Esophagus squamous epithelium (tissue), 5 donors: ENCODE results near the gene HPSE2. TPM values are rescaled to one million over a fixed set of nuclear protein-coding genes. Genes with fewer than 3 reads are reported as not detected.
A peak's percentile ranks its signal among the peaks of the same experiment; 100 is the strongest.

Source experiments
- DNase-seq: peaks from one replicate; lab custom pipeline; 2025; lab: John Stamatoyannopoulos, UW
- H3K27ac ChIP-seq, 4 donors: fragments of 200-600 bp; sonication (generic); one replicate each; pipeline ENCODE4 v1.5.1; 2016 to 2019; ENCODE audit warnings: mild to moderate bottlenecking in 1 of 4
- H3K27me3 ChIP-seq, 4 donors: fragments of 200-600 bp; sonication (generic); 1 replicate in 3 of 4; 2 replicates in 1 of 4; pipeline versions ENCODE4 v1.5.1 to v1.6.0; 2017 to 2021; ENCODE audit warnings: antibody characterized with exemption in 1 of 4
- H3K36me3 ChIP-seq, 3 donors: fragments of 200-600 bp; sonication (generic); one replicate each; pipeline ENCODE4 v1.5.1; 2016 to 2019
- H3K4me1 ChIP-seq, 3 donors: fragments of 200-600 bp; sonication (generic); one replicate each; pipeline ENCODE4 v1.5.1; 2017 to 2019
- H3K4me3 ChIP-seq, 4 donors: fragments of 200-600 bp; sonication (generic); 1 replicate in 3 of 4; 2 replicates in 1 of 4; pipeline ENCODE4 v1.5.1; 2016 to 2019; ENCODE audit warnings: mild to moderate bottlenecking in 2 of 4, moderate library complexity in 1 of 4
- H3K9me3 ChIP-seq, 3 donors: fragments of 200-600 bp; sonication (generic); one replicate each; pipeline ENCODE4 v1.5.1; 2016 to 2019
- POLR2A ChIP-seq, 4 donors: fragments of 450-650 bp; IDR thresholded peaks; one replicate each; pipeline ENCODE4 v1.6.1; 2017; ENCODE audit warnings: antibody characterized with exemption in 4 of 4, mild to moderate bottlenecking in 4 of 4, moderate library complexity in 3 of 4
- WGBS, 2 donors: methylation state at CpG; one replicate each; pipeline ENCODE4 v1.1.5; 2018; 5-methylcytosine and 5-hydroxymethylcytosine counted together
- intact Hi-C: fragments of 100-400 bp; cut with DNase I; formaldehyde crosslinking; loops from one replicate; pipeline ENCODE4 v1.15.0; 2022
- total RNA-seq, 4 donors: library from RNA; depleted of rRNA; stranded (reverse); fragments of >200 nt; gene quantifications; one replicate each; pipeline ENCODE4 v1.1.0, GENCODE V29; 2016
- TF ChIP-seq, protein P1 (sequence below), 6 experiments: fragments of 450-650 bp in 4 of 6; fragments of 200-600 bp in 2 of 6; sonication (generic) in 2 of 6; IDR thresholded peaks; one replicate each; pipeline ENCODE4 v1.5.1; 2016 to 2019; ENCODE audit warnings: antibody characterized with exemption in 6 of 6, mild to moderate bottlenecking in 4 of 6, moderate library complexity in 4 of 6
- donor health status: DM: yes; HTN: yes; CAD: no.

Gene HPSE2
- total RNA-seq, 4 donors from 2014 or later, result 0.47 to 5.3 (median 2.6) TPM

DNA sequence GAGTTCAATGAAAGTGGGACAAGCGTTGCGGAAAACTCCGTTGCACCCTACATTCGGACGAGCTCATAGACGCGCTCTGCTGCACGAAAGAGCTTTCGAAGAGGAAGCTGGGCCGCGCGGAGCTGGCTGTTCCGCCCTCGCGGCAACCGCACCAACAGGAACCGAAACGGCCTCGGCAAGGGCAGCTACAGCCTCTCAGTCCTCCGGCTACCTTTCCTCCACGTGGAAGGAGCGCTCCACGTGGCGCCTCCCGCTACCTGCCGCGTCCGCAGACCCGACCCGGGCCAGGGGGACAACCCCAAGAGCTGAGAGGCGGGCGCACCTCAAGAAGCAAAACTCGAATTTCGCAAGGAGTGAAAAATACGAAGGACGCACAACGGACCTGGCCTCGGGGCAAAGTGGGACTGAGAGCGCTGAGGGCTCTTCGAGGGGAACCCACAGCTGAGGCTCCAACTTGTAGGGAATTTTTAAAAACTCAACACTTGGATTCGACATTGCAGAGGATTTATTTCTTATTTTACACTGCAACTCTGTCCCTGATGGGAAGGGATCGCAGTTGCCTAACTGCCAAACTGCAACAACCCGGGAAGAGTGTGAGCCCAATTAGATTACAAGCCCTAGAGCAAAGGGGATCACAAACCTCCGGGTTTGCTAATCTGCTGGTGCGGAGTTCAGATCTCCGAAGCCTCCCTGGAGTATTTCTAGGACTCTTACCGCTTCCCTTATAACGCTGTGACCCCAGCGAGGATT lies 1.4 kb downstream of the HPSE2 start:
- peaks cover 4 to 99% (median 19%) of the 10 kb centered on the region in 4 donors for H3K27me3 ChIP-seq
- peaks cover 18 to 48% (median 18%) of the 10 kb centered on the region in 3 donors for H3K4me1 ChIP-seq
- H3K36me3 ChIP-seq, result no peaks in the 10 kb centered on the region
- no peaks in the 10 kb centered on the region for H3K9me3 ChIP-seq
- intact Hi-C loops, result no loop called here
- TF ChIP-seq, protein P1, sequence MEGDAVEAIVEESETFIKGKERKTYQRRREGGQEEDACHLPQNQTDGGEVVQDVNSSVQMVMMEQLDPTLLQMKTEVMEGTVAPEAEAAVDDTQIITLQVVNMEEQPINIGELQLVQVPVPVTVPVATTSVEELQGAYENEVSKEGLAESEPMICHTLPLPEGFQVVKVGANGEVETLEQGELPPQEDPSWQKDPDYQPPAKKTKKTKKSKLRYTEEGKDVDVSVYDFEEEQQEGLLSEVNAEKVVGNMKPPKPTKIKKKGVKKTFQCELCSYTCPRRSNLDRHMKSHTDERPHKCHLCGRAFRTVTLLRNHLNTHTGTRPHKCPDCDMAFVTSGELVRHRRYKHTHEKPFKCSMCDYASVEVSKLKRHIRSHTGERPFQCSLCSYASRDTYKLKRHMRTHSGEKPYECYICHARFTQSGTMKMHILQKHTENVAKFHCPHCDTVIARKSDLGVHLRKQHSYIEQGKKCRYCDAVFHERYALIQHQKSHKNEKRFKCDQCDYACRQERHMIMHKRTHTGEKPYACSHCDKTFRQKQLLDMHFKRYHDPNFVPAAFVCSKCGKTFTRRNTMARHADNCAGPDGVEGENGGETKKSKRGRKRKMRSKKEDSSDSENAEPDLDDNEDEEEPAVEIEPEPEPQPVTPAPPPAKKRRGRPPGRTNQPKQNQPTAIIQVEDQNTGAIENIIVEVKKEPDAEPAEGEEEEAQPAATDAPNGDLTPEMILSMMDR (IDR thresholded peaks at IDR 0.05), result no peak
- no peak for TF ChIP-seq POLR2A (IDR thresholded peaks at IDR 0.05)
- H3K27ac ChIP-seq, result peak overlapping the region; percentile 19 to 80 (median 64)
- DNase-seq, result no peak
- WGBS, 2 donors, result 2 to 4% methylated on average over 17 to 30 of the region's 49 CpGs
- H3K4me3 ChIP-seq, result peak overlapping the region; percentile 21 to 70 (median 46)

DNA sequence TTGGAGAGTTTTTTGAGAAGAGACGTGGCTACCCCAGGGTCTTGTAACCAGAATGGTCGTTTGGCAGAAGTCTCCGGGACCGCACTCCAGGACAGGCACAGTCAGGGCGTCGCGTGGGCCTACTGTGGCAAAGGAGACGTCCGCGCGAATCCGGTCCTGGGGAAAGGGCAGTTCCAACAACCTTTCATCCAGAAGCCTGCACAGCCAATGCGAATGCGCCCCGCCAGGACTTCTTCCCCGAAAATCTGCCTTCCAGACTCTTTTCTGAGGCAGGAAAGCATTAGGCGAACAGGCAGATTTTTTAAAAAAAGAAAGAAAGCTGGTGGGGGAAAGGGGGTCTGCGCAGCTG lies 2.0 kb downstream of the HPSE2 start:
- 2 to 8% methylated on average over 15 to 18 of the region's 18 CpGs for WGBS, 2 donors
- peaks cover 4 to 99% (median 19%) of the 10 kb centered on the region in 4 donors for H3K27me3 ChIP-seq
- H3K4me3 ChIP-seq, result peak overlapping the region; percentile 21 to 70 (median 46)
- H3K36me3 ChIP-seq, result no peaks in the 10 kb centered on the region
- peak overlapping the region; percentile 19 to 80 (median 64) for H3K27ac ChIP-seq
- H3K4me1 ChIP-seq, result peaks cover 18 to 48% (median 18%) of the 10 kb centered on the region in 3 donors
- intact Hi-C loops, result no loop called here
- TF ChIP-seq POLR2A (IDR thresholded peaks at IDR 0.05), result no peak
- TF ChIP-seq, protein P1 (IDR thresholded peaks at IDR 0.05), result no peak
- no peaks in the 10 kb centered on the region for H3K9me3 ChIP-seq
- DNase-seq, result no peak

DNA sequence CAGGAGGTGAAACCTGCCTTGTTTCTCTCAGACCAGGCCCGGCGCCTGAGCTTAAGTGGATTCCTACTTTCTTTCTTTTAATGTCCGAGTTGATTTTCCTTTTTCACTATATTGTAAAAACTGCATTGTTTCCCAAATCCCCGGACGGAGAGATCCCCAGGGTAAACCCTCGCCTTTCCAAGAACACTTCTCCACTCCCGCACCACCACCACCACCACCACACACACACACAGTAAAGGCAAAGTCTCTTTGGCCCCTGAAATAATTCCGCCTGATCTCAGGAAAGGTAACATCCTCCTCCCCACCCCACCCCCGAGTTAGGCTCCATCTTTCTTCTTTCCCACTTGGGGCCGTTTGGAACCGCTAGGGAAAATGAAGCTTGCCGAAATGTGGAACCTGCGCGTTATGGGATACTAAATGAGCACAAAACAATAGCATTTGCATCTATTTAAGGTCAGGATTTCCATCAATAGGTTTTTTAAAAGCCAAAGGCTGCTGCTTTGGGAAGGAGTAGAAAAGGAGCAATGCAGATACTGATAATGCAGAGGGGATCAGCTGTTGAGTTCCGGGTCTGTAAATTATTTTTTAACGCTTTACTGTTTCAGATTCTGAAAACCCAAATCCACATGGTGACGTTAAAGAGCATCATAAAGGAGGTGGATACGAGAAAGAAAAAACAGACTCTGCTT lies 2.5 kb downstream of the HPSE2 start:
- no peaks in the 10 kb centered on the region for H3K36me3 ChIP-seq
- H3K4me1 ChIP-seq, result peaks cover 18 to 48% (median 18%) of the 10 kb centered on the region in 3 donors
- H3K27ac ChIP-seq, result peak overlapping the region; percentile 15 to 80 (median 64)
- no peak for TF ChIP-seq POLR2A (IDR thresholded peaks at IDR 0.05)
- TF ChIP-seq, protein P1 (IDR thresholded peaks at IDR 0.05), result no peak
- DNase-seq, result no peak
- H3K9me3 ChIP-seq, result no peaks in the 10 kb centered on the region
- peak overlapping the region in 3 of 4 donors; percentile 43 to 70 (median 50) for H3K4me3 ChIP-seq
- intact Hi-C loops, result no loop called here
- WGBS, 2 donors, result 14 to 20% methylated on average over 18 of the region's 18 CpGs
- peaks cover 4 to 98% (median 19%) of the 10 kb centered on the region in 4 donors for H3K27me3 ChIP-seq

DNA sequence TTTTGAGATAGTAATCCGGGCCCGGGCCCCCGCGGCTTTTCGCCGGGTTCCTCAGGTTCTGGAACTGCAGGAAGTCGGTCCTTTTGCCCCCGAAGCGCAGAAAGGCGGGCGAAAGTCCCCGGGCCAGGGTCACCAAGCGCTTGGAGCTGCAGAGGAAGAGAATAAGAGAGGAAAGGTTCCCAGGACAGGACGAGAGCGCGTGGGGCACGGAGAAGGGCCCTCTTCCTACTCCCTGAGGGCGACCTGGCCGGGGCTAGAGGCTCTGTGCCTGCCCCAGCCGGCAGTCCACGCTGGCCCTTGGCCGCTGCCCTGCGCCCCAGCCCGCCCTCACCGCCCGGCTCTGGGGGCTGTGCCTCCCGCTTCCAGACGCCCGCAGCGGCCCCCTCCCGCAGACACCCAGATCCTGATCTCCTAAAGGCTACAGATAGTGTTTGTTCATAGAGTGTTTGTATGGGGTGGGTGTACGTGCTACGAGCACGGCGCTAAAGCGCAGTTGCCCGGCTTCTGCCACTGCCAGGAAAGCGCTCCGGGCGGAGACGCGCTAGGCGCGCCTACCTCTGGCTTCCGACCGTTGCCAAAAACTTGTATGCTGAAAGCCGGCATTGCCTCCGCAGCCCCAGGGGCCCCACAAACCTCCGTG lies 3.2 kb downstream of the HPSE2 start:
- no peak for DNase-seq
- WGBS, 2 donors, result 2 to 6% methylated on average over 23 to 28 of the region's 49 CpGs
- no peak for TF ChIP-seq POLR2A (IDR thresholded peaks at IDR 0.05)
- TF ChIP-seq, protein P1 (IDR thresholded peaks at IDR 0.05), result no peak
- Histone ChIP-seq H3K27ac (peak overlapping the region in 3 of 4 donors; percentile 50 to 80 (median 77)), H3K4me1 (peaks cover 18 to 48% (median 18%) of the 10 kb centered on the region in 3 donors), H3K4me3 (peak overlapping the region in 3 of 4 donors; percentile 43 to 70 (median 50)), H3K27me3 (peaks cover 4 to 93% (median 19%) of the 10 kb centered on the region in 4 donors), H3K36me3 (no peaks in the 10 kb centered on the region), H3K9me3 (no peaks in the 10 kb centered on the region)
- intact Hi-C loops, result no loop called here
